Right cardiac atrium (tissue), 5 donors: ENCODE results near the gene GRID2IP. TPM values are rescaled to one million over a fixed set of nuclear protein-coding genes. Genes with fewer than 3 reads are reported as not detected.
"Not testable (repeated sequence)": the region's sequence is repeated elsewhere in the genome, so short reads cannot be mapped to it uniquely, and the experiment has no call there.

Source experiments
- ATAC-seq, 2 donors: fragments of 200-7000 bp; cut with Tn5 transposase; one replicate each; pipeline versions ENCODE4 v1.8.0 to v1.9.1; 2020; ENCODE audit warnings: moderate library complexity in 2 of 2, mild to moderate bottlenecking in 1 of 2
- DNase-seq, 3 donors: peaks; one replicate each; pipeline ENCODE4 v3.0.0-alpha.2; 2020
- H3K27ac ChIP-seq: one replicate; pipeline ENCODE4 v1.5.1; 2013; ENCODE audit warnings: mild to moderate bottlenecking, low read length, control low read depth, moderate library complexity
- H3K27me3 ChIP-seq: one replicate; pipeline ENCODE4 v1.6.1; 2013; ENCODE audit not compliant: control insufficient read depth, insufficient read depth
- H3K4me1 ChIP-seq: one replicate; pipeline ENCODE4 v1.6.1; 2013; ENCODE audit warnings: low read length; ENCODE audit not compliant: control insufficient read depth, insufficient read depth
- H3K4me3 ChIP-seq: one replicate; pipeline ENCODE4 v1.5.1; 2013; ENCODE audit warnings: low read length, control low read depth
- H3K9me3 ChIP-seq: one replicate; pipeline ENCODE4 v1.6.1; 2013; ENCODE audit warnings: low read length; ENCODE audit not compliant: control insufficient read depth
- WGBS: extraction: QIAGEN DNeasy Blood & Tissue Kit; methylation state at CpG from one replicate; pipeline ENCODE4 v1.1.7; 2013; 5-methylcytosine and 5-hydroxymethylcytosine counted together
- intact Hi-C, 4 donors: fragments of 100-400 bp; cut with DNase I; formaldehyde crosslinking; loops; one replicate each; pipeline versions ENCODE4 v1.11.0 to v1.14.0; 2022 to 2023
- polyA plus RNA-seq: library from polyadenylated mRNA; stranded (reverse); fragments of 200-250 nt; gene quantifications from one replicate; pipeline ENCODE4 v1.2.3, GENCODE V29; 2013
- total RNA-seq, 4 donors: library from RNA; stranded (reverse); fragmentation: NEBNext Ultra II Directional; extraction: Animal tissue kit (Norgen Biotek cat#: 25700); gene quantifications; one replicate each; pipeline ENCODE4 v1.2.1, GENCODE V29; 2021
- donor health status: healthy with polysubstance abuse.
- donor health status: DM: no; HTN: yes; CAD: no.
- donor health status: DM: no; HTN: no; CAD: no.
- donor health status: DM: no; HTN: yes; CAD: no; lungs with severe emphysema.
- donor health status: DM: yes; HTN: yes; CAD: no.

GRID2IP gene
- total and polyA plus RNA-seq, 5 donors, result 0.05 to 0.20 (median 0.09) TPM; not detected in 2

GRCh38 chr7:6479067-6479466, 72.2 kb downstream of the GRID2IP start:
- Histone ChIP-seq H3K27ac (no peak overlapping the region), H3K4me3 (no peak overlapping the region), H3K27me3 (no peaks in the 10 kb centered on the region), H3K9me3 (no peaks in the 10 kb centered on the region), H3K4me1 (peaks cover 6% of the 10 kb centered on the region)
- intact Hi-C loops, result no loop called here
- ATAC-seq (no peak), DNase-seq (no peak)
- WGBS, result 84% methylated on average over 8 of the region's 8 CpGs

DNA sequence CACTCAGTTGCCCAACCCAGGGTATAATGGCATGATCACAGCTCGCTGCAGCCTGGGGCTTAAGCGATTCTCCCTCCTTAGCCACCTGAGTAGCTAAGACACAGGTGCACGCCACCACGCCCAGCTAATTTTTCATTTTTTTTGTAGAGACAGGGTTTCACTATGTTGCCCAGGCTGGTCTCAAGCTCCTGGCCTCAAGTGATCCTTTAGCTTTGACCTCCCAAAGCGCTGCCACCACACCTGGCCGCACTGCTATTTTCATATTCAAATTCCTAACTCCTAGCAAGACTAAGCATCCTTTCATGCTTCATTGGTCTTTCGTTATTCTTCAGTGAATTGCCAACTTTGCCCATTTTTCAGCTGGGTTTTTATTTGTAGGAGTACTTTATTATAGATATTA, 73.1 kb downstream of the GRID2IP start:
- no peak for ATAC-seq
- H3K9me3 ChIP-seq, result no peaks in the 10 kb centered on the region
- DNase-seq, result no peak
- H3K4me1 ChIP-seq, result peaks cover 6% of the 10 kb centered on the region
- intact Hi-C loops, result no loop called here
- H3K27ac ChIP-seq, result no peak overlapping the region
- WGBS, result 91% methylated on average over 7 of the region's 7 CpGs
- H3K27me3 ChIP-seq, result no peaks in the 10 kb centered on the region
- no peak overlapping the region for H3K4me3 ChIP-seq

- no peak overlapping the region for H3K27ac ChIP-seq
- ATAC-seq (no peak), DNase-seq (no peak)
- H3K4me3 ChIP-seq, result no peak overlapping the region
- intact Hi-C loops, result no loop called here
- 43% methylated on average over 1 of the region's 1 CpG for WGBS
- H3K4me1 ChIP-seq, result peaks cover 6% of the 10 kb centered on the region
- no peaks in the 10 kb centered on the region for H3K27me3 ChIP-seq
- H3K9me3 ChIP-seq, result no peaks in the 10 kb centered on the region
Observed at GRCh38 chr7:6477318-6477660, 74.0 kb downstream of the GRID2IP start.

DNA sequence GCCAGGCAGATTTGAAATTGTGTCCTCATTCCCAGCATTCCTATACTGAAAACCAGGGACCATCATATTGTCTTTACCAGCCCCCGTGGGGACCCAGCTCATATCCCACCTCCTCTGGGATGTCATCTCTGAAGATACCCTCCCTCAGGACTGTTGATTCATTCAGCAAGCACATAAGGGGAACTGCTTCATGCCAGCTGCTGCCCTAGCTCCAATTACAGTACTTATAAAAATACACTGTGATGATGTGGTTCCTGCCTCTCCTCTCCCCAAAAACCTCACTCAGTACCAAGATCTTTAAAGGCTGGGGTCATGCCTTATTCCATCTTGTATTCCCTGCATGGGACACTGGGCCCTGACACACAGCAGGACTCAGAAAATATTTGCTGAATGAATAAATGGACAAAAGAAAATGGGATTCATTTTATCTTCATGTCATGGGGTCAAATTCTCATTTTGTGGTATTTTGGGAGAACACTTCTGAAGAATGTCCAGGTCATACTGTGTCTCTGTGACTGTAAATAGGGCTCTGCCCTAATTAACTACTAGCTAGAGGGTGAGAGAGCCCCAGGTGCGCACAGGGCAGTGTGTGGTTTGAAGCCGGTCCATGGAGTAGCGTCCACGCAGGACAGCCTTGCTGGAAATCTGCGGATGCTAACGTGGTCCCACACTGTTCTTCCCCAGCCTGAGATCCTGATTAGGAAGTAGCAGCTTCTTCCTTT, 74.5 kb downstream of the GRID2IP start:
- peaks cover 6% of the 10 kb centered on the region for H3K4me1 ChIP-seq
- ATAC-seq (peak; percentile 22 to 38), DNase-seq (no peak)
- no peaks in the 10 kb centered on the region for H3K9me3 ChIP-seq
- 63% methylated on average over 7 of the region's 7 CpGs for WGBS
- H3K4me3 ChIP-seq, result no peak overlapping the region
- H3K27ac ChIP-seq, result no peak overlapping the region
- intact Hi-C loops, result no loop called here
- no peaks in the 10 kb centered on the region for H3K27me3 ChIP-seq

DNA sequence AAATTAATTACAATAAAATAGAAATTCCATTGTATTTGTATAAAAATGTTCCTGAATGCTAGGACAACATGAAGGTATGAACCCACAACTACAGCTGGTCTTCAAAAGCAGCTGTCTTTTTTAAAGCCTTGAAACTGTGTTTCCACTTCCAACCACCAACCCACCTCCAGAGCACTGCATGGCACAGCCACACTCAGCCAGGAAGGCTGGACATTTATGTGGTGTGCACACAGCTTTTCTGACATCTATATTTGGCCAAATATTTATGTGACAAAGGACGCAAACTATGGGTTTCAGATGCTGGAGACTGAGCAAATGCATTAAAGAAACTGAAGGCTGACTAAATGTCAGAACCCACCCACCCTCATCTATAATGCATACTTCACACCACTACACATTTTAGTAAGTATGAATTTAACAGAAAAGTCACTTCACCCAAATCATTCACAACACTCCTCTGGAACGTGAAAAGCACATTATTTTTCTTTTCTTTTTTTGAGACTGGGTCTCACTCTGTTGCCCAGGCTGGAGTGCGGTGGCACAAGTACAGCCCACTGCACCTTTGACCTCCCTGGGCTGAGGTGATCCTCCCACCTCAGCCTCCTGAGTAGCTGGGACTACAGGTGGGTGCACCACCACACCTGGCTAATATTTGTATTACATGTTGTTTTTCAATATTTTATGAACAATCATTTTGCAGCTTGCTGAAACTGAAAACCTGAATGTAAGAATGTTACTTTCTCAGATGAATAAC, 75.7 kb downstream of the GRID2IP start:
- Histone ChIP-seq H3K27me3 (no peaks in the 10 kb centered on the region), H3K4me3 (no peak overlapping the region), H3K9me3 (no peaks in the 10 kb centered on the region), H3K4me1 (peaks cover 6% of the 10 kb centered on the region), H3K27ac (no peak overlapping the region)
- 75% methylated on average over 3 of the region's 3 CpGs for WGBS
- DNase-seq, result no peak
- intact Hi-C loops, result no loop called here
- no peak for ATAC-seq

- no peaks in the 10 kb centered on the region for H3K9me3 ChIP-seq
- DNase-seq, result no peak
- H3K4me1 ChIP-seq, result no peaks in the 10 kb centered on the region
- intact Hi-C loops, result loop anchor here in 1 of 4 donors (2.0 kb wide), 1 partner anchor 15 kb away; no protein-coding TSS in a partner anchor
- no peaks in the 10 kb centered on the region for H3K27me3 ChIP-seq
- H3K4me3 ChIP-seq, result no peak overlapping the region
- ATAC-seq, result no peak
- WGBS, result 97% methylated on average over 8 of the region's 8 CpGs
- H3K27ac ChIP-seq, result no peak overlapping the region
Observed at GRCh38 chr7:6465862-6466261, 85.4 kb downstream of the GRID2IP start.

- not testable (repeated sequence) for ATAC-seq, H3K27me3 ChIP-seq
Observed at GRCh38 chr7:6463609-6464008, 87.7 kb downstream of the GRID2IP start.

DNA sequence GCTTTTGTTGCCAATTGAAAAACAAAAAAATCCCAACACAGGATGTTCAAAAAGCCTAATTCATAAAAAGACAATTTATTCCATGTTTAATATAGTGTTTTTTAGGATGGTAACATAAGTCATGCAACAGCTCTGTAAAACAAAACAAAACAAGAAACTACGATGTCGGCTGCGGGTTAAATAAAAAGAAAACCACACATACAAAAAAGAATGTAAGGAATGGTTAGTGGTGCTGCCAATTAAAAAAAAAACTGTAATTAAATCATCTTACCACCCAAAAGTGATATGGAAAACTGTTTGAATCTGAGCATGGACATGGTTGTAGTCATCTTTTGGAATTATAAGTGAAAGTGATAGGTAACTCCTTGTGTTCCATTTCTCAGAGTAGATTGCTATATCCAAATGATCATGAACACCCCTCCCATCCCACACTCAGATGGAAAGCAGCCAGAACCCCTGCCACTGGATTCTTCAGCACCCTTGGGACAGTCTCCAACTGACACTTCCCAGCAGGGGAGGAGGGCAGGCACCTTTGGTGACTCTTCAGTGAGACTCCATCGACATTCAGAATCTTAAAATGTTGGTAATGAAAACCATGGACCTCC, 89.2 kb downstream of the GRID2IP start:
- WGBS, result 76% methylated on average over 4 of the region's 4 CpGs
- ATAC-seq (no peak), DNase-seq (no peak)
- H3K27ac ChIP-seq, result no peak overlapping the region
- H3K9me3 ChIP-seq, result no peaks in the 10 kb centered on the region
- intact Hi-C loops, result no loop called here
- H3K4me3 ChIP-seq, result no peak overlapping the region
- no peaks in the 10 kb centered on the region for H3K27me3 ChIP-seq
- no peaks in the 10 kb centered on the region for H3K4me1 ChIP-seq

More at GRCh38 chr7:6463609-6464008, 87.7 kb downstream of the GRID2IP start:
- H3K27ac ChIP-seq, DNase-seq, intact Hi-C loops, H3K4me1 ChIP-seq, H3K4me3 ChIP-seq, H3K9me3 ChIP-seq: not testable (repeated sequence)
- 79% methylated on average over 5 of the region's 5 CpGs for WGBS

- H3K4me3 ChIP-seq, result no peak overlapping the region
- no peak overlapping the region for H3K27ac ChIP-seq
- ATAC-seq (no peak), DNase-seq (no peak)
- 93% methylated on average over 11 of the region's 11 CpGs for WGBS
- H3K27me3 ChIP-seq, result no peaks in the 10 kb centered on the region
- H3K4me1 ChIP-seq, result no peaks in the 10 kb centered on the region
- no peaks in the 10 kb centered on the region for H3K9me3 ChIP-seq
- intact Hi-C loops, result no loop called here
Observed at GRCh38 chr7:6460990-6461584, 90.2 kb downstream of the GRID2IP start.

GRCh38 chr7:6460303-6460702, 91.0 kb downstream of the GRID2IP start:
- H3K9me3 ChIP-seq, result no peaks in the 10 kb centered on the region
- H3K4me3 ChIP-seq, result no peak overlapping the region
- intact Hi-C loops, result no loop called here
- no peaks in the 10 kb centered on the region for H3K4me1 ChIP-seq
- ATAC-seq, result no peak
- DNase-seq, result no peak
- H3K27ac ChIP-seq, result no peak overlapping the region
- H3K27me3 ChIP-seq, result no peaks in the 10 kb centered on the region
- WGBS, result 83% methylated on average over 6 of the region's 6 CpGs

GRCh38 chr7:6458676-6459075, 92.6 kb downstream of the GRID2IP start:
- H3K4me3 ChIP-seq, H3K27ac ChIP-seq, ATAC-seq, H3K27me3 ChIP-seq, intact Hi-C loops, DNase-seq, H3K9me3 ChIP-seq, H3K4me1 ChIP-seq: not testable (repeated sequence)
- whole genome bisulfite sequencing, result 88% methylated on average over 3 of the region's 3 CpGs
